GM18868 (cell line): ENCODE measurements around the gene ERVFRD-1.
A peak's percentile ranks its signal among the peaks of the same experiment; 100 is the strongest.
"Not testable (repeated sequence)": the region's sequence is repeated elsewhere in the genome, so short reads cannot be mapped to it uniquely, and the experiment has no call there.

Source experiments
- ATAC-seq: cut with Tn5 transposase; IDR thresholded peaks from one replicate; pipeline ENCODE4 v1.9.1; 2021; ENCODE audit warnings: mild to moderate bottlenecking, moderate library complexity; ENCODE audit not compliant: unreplicated experiment

ERVFRD-1 gene

DNA sequence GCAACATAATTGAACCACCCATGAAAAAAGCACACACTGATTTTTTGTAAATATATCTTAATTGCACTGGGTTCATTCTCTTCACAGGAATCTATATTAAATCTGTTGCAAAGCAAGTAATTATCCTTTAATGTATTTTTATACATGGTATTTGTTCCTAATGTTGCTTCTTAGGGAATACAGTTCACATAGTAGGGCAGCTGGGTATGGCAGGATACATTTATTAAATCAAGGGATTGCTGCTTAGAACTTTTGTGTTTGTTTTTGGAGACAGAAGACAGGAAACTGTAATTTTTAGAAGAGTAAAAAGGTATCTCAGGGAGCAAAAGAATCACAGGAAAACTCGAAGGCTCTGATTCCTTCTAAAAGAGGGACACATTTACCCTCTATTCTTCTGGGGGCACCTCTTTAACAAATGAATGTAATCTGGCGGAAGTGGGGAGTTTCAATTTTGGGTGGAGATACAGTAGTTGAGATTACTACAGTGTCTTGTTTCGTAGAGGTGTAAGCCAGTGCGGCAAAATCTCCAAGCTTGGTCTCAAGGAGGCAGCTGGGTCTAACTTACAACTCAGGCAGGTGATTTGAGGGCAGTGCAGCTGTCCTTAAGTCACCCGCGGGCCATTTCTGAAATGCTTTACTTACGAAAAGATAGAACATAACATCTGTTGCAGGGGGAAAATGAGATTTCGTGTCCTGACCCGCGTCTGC is 18.7 kb downstream of the ERVFRD-1 start:
- peak; percentile 31 for ATAC-seq

- not testable (repeated sequence) for ATAC-seq
Measured at GRCh38 chr6:11091141-11091540, 20.4 kb downstream of the ERVFRD-1 start.

- no peak for ATAC-seq
Measured at GRCh38 chr6:11089695-11090094, 21.8 kb downstream of the ERVFRD-1 start.

DNA sequence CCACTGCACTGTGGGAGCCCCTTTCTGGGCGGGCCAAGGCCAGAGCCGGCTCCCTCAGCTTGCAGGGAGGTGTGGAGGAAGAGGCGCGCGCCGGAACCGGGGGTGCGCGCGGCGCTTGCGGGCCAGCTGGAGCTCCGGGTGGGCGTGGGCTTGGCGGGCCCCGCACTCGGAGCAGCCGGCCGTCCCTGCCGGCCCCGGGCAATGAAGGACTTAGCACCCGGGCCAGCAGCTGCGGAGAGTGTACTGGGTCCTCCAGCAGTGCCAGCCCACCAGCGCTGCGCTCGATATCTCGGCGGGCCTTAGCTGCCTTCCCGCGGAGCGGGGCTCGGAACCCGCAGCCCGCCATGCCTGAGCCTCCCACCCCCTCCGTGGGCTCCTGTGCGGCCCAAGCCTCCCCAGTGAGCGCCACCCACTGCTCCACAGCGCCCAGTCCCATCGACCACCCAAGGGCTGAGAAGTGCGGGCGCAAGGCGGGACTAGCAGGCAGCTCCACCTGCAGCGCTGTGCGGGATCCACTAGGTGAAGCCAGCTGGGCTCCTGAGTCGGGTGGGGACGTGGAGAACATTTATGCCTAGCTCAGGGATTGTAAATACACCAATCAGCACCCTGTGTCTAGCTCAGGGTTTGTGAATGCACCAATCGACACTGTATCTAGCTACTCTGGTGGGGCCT is 24.2 kb downstream of the ERVFRD-1 start:
- ATAC-seq: not testable (repeated sequence)

DNA sequence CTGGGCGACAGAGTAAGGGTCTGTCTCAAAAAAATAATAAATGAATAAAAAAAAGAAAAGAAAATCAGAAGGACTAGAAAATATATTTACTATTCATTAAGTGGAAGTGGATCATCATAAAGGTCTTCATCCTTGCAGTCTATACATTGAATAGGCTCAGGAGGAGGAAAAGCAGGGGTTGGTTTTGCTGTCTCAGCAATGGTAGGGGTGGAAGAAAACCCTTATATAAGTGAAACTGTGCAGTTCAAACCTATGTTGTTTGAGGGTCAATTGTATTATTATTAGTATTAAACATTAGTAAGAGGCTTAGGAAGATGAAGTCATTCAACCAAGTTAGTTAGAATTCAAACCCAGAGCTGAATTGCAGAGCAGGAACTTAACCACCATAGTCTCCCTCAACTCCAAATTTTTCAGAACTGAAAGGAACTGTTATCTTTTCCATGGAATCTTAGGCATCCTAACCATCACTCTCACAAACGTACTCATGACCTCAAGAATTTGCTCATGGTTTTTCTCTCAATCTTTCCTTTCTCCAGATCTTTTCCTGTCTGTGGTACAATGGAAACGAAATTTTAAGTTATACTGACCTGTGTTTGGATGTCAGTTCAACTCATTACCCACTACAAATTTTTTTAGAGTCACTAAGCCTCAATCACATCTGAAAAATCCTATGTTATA is 25.6 kb downstream of the ERVFRD-1 start:
- ATAC-seq: no peak

DNA sequence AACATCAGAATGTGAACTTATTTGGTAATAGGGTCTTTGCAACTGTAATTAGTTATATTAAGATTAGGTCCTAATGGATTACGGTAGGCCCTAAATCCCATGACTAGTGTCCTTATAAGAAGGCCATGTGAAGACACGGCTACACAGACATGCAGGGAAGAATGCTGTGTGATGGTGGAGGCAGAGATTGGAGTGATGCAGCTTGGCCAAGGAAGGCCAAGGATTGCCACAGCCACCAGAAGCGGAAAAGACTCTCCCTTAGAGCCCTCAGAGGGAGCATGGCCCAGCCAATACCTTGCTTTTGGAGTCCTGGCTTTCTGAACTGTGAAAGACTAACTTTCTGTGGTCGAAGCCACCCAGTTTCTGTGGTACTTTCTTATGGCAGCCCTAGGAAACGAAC is 27.6 kb downstream of the ERVFRD-1 start:
- no peak for ATAC-seq

DNA sequence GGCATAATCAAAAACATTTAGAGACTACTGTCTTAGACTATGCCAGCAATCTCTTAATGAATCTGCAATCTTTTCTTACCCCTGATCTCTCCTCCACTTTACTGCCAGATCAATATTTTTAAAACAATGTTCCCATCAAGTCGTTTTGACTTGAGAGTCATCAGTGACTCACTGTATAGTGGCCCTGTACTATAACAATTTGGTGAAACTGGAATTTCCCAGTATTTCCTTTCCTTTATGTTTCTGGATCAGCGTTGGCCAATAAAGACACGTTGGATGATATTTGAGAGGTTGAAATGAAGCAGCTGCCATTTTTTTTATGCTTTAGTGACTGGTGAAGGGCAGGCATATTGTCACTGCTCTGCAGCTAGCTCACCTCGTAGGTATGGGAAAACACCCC is 28.0 kb downstream of the ERVFRD-1 start:
- ATAC-seq: no peak

DNA sequence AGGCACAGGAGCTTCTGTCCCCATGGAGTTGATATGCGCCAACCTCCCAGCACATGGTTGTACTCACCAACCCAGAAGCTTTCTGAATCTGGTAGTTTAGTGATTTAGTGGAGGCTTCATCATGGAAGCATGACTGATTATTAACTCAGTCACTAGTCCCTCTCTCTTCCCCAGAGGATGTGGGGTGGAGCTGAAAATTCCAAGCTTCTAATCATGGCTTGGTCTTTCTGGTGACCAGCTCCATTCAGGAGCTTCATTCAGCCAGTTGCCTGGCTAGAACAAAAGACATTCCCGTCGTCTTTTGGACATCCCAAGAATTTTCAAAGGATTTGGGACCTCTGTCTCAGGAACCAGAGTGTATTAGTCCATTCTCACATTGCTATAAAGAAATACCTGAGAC is 31.2 kb downstream of the ERVFRD-1 start:
- ATAC-seq: no peak

DNA sequence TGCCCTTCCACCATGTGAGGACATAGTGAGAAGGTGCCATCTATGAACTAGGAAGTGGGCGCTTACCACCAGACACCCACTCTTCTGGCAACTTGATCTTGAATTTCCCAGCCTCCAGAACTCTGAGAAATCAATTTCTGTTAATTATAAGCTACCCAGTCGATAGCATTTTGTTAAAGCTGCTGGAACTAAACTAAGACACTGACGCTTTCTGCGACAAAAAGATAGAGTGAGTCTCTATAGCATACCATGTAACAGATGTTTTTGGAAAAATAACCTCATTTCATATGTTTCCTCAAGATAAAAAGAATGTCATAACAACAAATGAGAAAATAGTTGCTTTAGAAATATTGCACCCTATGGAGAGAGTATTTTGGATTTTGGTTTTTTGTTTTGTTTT is 33.3 kb downstream of the ERVFRD-1 start:
- ATAC-seq: no peak

GRCh38 chr6:11076540-11076939 is 35.0 kb downstream of the ERVFRD-1 start:
- ATAC-seq: no peak

GRCh38 chr6:11072101-11072500 is 39.4 kb downstream of the ERVFRD-1 start:
- ATAC-seq: no peak

- ATAC-seq: no peak
Measured at GRCh38 chr6:11069760-11070159, 41.8 kb downstream of the ERVFRD-1 start.

DNA sequence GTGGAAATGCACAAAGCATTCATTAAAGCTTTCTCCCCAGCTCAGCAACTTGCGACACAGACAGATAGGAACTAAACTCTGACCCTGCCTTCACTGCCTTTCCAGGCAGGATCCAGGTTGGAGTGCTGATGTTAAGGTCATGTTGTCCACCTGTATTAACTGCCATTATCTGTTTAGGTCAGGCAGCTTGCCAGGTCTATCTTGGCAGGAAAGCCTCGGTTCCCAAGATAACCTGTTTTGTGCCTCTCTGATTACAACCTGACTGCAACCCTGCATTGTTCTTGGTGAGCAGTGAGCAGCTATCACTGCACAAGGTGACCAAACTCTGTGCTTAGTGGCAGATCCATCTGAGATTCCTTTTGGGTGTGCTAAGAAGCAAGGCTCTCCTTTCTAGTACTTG is 44.2 kb downstream of the ERVFRD-1 start:
- no peak for ATAC-seq

DNA sequence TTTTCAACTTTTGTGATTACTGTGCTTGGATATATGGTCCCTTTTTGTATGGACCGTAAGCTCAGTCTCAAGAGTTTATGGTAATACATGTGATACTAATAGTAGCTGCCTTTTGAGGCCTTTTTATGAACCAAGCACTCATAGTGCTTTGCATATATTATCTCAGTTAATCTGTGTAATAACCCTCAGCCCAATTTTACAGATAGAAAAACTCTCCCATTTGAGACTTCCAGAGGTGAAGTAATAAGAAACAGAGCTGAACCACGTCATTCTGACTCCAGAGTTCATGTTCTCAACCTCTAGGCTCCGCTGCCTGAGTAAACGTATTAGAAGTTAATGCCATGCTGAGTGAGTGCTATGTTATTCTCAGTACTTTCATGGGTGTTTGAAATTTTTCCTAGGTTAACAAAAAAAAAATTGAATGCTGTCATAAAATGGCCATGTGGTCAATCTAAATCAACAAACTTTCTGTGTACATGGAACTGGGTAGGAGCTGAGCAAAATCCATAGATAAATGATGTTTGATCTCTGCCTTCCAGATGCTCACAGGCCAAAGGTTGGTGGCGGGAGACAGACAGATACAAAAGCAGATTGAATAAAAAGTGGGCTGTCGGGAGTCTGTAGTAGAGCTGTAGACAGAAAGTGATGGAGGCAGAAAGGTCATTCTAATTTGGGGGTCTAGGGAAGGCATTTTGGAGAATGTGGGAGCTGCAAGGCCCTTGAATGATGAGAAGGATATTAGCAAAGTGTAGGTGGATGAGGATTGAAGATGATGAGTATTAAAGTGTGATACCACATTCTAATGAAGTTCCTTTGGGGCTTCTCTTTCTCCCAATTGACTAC is 44.8 kb downstream of the ERVFRD-1 start:
- no peak for ATAC-seq

DNA sequence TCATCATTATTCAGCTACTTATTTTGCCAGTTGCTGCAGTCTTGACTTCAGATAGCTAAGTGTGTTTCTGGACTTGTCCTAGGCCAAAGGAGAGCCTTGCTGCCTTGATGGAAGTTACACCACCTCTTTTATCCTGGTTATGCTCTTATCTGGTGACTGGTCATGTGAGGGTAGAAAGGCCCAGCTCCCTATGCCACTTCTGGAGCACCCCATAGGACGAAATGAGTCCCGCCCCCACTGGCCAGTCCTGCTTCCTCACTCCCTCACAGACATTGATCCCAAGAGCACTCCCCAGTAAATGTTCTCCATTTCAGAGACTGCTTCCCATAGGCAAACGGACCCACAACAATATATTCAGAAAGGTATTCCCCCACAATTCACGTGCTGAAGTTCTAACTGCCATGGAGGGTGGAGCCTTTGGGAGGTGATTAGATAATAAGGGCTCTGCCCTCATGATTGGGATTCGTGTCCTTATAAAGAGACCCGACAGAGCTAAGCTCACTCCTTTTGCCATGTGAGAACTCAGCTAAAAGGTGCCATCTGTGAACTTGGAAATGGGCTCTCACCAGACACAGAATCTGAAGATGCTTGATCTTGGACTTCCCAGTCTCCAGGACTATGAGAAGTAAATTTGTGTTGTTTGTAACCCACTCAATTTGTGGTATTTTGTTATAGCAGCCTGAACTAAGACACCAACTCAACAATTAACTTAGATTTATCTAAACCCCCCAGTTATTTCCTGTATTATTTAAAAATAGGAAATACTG is 45.9 kb downstream of the ERVFRD-1 start:
- no peak for ATAC-seq

- ATAC-seq: no peak
Measured at GRCh38 chr6:11064836-11065235, 46.7 kb downstream of the ERVFRD-1 start.

- ATAC-seq: no peak
Measured at GRCh38 chr6:11062715-11063114, 48.8 kb downstream of the ERVFRD-1 start.

GRCh38 chr6:11062083-11062482 is 49.4 kb downstream of the ERVFRD-1 start:
- no peak for ATAC-seq

GRCh38 chr6:11058406-11058805 is 53.1 kb downstream of the ERVFRD-1 start:
- ATAC-seq: no peak

DNA sequence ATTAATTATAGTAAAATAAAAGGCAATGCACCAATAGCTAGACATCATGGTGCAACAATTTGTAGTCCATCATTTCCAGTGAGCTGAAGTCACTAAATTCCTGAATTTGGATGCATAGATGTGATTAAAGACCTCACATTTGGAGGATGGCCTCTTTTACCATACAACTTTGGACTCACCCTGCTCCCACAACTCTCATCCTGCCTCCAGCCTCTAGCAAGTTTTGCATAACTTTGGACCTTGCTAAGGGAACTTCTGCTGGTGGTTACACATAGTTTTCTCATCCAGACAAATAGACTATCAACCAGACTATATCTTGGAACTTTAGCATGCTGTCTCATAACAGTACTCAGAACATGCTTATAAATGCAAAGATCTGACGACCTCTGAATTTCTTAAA is 54.7 kb downstream of the ERVFRD-1 start:
- no peak for ATAC-seq
